ENCODE data around the gene CD53.

DNA sequence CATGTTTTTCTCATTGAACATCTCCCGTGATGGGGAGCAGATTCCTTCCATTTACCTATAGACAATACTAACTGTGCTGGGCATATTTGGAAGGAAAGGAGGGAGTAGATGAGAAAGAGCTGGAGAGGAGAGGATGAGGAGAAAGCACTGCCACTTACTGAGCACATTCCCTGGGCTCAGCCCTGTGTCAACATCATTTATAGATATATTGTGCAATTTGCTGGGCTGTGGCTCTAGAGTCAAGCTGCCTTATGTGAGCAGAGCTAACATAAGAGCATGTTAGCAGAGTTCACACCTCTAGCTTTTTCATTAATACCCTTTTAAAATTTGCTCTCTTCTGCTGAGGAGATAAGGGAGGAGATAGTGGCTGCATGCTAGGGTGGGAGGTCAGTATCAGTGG lies 22.3 kb upstream of the CD53 start:
- TF ChIP-seq, protein P1, sequence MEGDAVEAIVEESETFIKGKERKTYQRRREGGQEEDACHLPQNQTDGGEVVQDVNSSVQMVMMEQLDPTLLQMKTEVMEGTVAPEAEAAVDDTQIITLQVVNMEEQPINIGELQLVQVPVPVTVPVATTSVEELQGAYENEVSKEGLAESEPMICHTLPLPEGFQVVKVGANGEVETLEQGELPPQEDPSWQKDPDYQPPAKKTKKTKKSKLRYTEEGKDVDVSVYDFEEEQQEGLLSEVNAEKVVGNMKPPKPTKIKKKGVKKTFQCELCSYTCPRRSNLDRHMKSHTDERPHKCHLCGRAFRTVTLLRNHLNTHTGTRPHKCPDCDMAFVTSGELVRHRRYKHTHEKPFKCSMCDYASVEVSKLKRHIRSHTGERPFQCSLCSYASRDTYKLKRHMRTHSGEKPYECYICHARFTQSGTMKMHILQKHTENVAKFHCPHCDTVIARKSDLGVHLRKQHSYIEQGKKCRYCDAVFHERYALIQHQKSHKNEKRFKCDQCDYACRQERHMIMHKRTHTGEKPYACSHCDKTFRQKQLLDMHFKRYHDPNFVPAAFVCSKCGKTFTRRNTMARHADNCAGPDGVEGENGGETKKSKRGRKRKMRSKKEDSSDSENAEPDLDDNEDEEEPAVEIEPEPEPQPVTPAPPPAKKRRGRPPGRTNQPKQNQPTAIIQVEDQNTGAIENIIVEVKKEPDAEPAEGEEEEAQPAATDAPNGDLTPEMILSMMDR (conservative IDR thresholded peaks at IDR 0.05; ENCODE audit: low read length), result no peak
- TF ChIP-seq EZH2phosphoT487 (IDR thresholded peaks at IDR 0.05; ENCODE audit: borderline replicate concordance, low read depth, low read length), result no peak
